GM19467 (cell line): ENCODE data around the gene CAPN2.

Experiments
- ATAC-seq: cut with Tn5 transposase; IDR thresholded peaks from one replicate; pipeline ENCODE4 v1.9.1; 2021; ENCODE audit warnings: mild to moderate bottlenecking, moderate library complexity; ENCODE audit not compliant: unreplicated experiment

The CAPN2 gene

DNA sequence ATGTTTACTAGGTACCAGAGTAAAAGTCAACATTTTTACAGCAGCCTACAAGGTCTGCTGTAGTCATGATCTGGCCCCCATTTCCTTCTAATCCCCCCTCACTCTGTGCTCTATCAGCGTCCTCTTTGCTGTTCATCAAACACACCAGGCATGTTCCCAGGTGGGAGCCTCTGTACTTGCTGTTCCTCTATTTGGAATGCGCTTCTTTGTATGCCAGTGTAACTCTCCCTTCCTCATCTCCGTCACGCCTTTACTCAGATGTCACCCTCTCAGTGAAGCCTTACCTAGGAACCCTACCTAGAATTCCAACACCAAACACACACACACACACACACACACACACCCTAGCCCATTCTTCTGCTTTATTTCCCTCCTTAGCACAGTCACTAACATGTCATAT, 112.4 kb downstream of the CAPN2 start:
- no peak for ATAC-seq
